HG03060 (cell line): Measurements from ENCODE around the gene C11orf91.
"Not testable (repeated sequence)": the region's sequence is repeated elsewhere in the genome, so short reads cannot be mapped to it uniquely, and the experiment has no call there.

ENCODE experiments used
- ATAC-seq: cut with Tn5 transposase; IDR thresholded peaks from one replicate; pipeline ENCODE4 v1.9.1; 2021; ENCODE audit warnings: low read depth, moderate number of reproducible peaks; ENCODE audit not compliant: unreplicated experiment

The C11orf91 gene

GRCh38 chr11:33698921-33699320 lies 1.7 kb downstream of the C11orf91 start:
- no peak for ATAC-seq

- ATAC-seq = no peak
Observed at GRCh38 chr11:33697997-33698396, 2.6 kb downstream of the C11orf91 start.

- ATAC-seq = no peak
Observed at GRCh38 chr11:33696931-33697638, 3.5 kb downstream of the C11orf91 start.

- no peak for ATAC-seq
Observed at GRCh38 chr11:33696411-33696810, 4.2 kb downstream of the C11orf91 start.

GRCh38 chr11:33695051-33695566 lies 5.5 kb downstream of the C11orf91 start:
- no peak for ATAC-seq

GRCh38 chr11:33694346-33695050 lies 6.1 kb downstream of the C11orf91 start:
- no peak for ATAC-seq

GRCh38 chr11:33692541-33692940 lies 8.1 kb downstream of the C11orf91 start:
- ATAC-seq = no peak

- no peak for ATAC-seq
Observed at GRCh38 chr11:33692013-33692504, 8.6 kb downstream of the C11orf91 start.

GRCh38 chr11:33691066-33691864 lies 9.4 kb downstream of the C11orf91 start:
- no peak for ATAC-seq

GRCh38 chr11:33690290-33691065 lies 10.1 kb downstream of the C11orf91 start:
- no peak for ATAC-seq

- no peak for ATAC-seq
Observed at GRCh38 chr11:33689501-33689900, 11.1 kb downstream of the C11orf91 start.

GRCh38 chr11:33689085-33689484 lies 11.5 kb downstream of the C11orf91 start:
- no peak for ATAC-seq

GRCh38 chr11:33687733-33688479 lies 12.7 kb downstream of the C11orf91 start:
- ATAC-seq = no peak

- no peak for ATAC-seq
Observed at GRCh38 chr11:33685082-33685481, 15.5 kb downstream of the C11orf91 start.

GRCh38 chr11:33684003-33684706 lies 16.5 kb downstream of the C11orf91 start:
- ATAC-seq = no peak

- ATAC-seq = no peak
Observed at GRCh38 chr11:33682446-33682845, 18.2 kb downstream of the C11orf91 start.

- ATAC-seq = no peak
Observed at GRCh38 chr11:33682019-33682418, 18.6 kb downstream of the C11orf91 start.

- ATAC-seq = not testable (repeated sequence)
Observed at GRCh38 chr11:33678616-33679015, 22.0 kb downstream of the C11orf91 start.
